Activated T-helper 17 cell treated with anti-CD3 and anti-CD28 coated beads, Interleukin-2, amount 50 U/mL, for 72 hours (primary cell): ENCODE measurements around the gene ENG. TPM values are rescaled to one million over a fixed set of nuclear protein-coding genes. Genes with fewer than 3 reads are reported as not detected.

Source experiments
- ATAC-seq: fragments of 150-1000 bp; cut with Tn5 transposase; replicated peaks from 2 replicates; pipeline ENCODE4 v1.10.0; 2021; ENCODE audit warnings: mild to moderate bottlenecking, moderate library complexity
- H3K27ac Mint-ChIP-seq: one replicate; pipeline ENCODE4 v1.8.0; 2022; ENCODE audit warnings: mixed read lengths
- H3K27me3 Mint-ChIP-seq: one replicate; pipeline ENCODE4 v1.8.0; 2022; ENCODE audit warnings: mixed read lengths
- H3K36me3 Mint-ChIP-seq: one replicate; pipeline ENCODE4 v1.8.0; 2022; ENCODE audit warnings: low read depth, mild to moderate bottlenecking, mixed read lengths
- H3K4me1 Mint-ChIP-seq: one replicate; pipeline ENCODE4 v1.8.0; 2022; ENCODE audit warnings: mixed read lengths
- H3K4me3 Mint-ChIP-seq: one replicate; pipeline ENCODE4 v1.8.0; 2022; ENCODE audit warnings: mild to moderate bottlenecking, mixed read lengths
- H3K9me3 Mint-ChIP-seq: one replicate; pipeline ENCODE4 v1.8.0; 2022; ENCODE audit warnings: mixed read lengths
- total RNA-seq, 2 donors: library from RNA; stranded (reverse); gene quantifications; one replicate each; pipeline ENCODE4 v1.2.3, GENCODE V29; 2022

Gene ENG
- total RNA-seq, 2 donors from 2014 or later = 10.0 to 18.7 TPM

DNA sequence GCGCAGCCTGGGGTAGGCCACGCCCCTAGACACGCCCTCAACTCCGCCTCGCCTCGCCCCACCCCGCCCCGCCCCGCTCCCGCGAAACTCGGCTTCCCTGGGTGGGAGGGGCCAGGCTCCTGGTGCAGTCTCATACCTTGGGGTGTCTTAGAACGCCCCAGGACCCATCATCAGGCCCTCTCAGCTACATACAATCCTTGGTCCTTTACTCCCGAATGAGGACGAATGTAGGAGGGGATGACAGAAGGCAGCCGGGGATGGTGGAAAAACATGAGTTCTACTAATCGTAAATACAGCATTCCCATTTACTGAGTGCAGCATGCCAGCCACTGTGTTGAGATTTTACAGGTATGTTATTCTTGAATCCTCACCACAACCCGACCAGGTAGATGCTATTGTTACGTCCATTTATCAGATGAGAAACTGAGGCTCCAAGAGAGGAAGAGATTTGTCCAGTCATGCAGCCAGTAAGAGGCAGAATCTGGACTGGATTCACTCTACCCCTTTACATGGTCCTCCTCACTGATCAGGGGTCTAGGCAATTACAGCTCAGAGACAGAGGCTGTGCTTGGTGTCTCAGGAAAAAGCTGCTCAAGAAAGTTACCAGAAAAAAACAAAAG, 82.8 kb downstream of the ENG start:
- H3K4me1 Mint-ChIP-seq = peaks cover 26% of the 10 kb centered on the region
- no peaks in the 10 kb centered on the region for H3K9me3 Mint-ChIP-seq
- H3K36me3 Mint-ChIP-seq = peaks cover 85% of the 10 kb centered on the region
- peak overlapping the region; percentile 90 for H3K4me3 Mint-ChIP-seq
- H3K27ac Mint-ChIP-seq = peak overlapping the region; percentile 87
- H3K27me3 Mint-ChIP-seq = no peaks in the 10 kb centered on the region
- ATAC-seq = no peak

DNA sequence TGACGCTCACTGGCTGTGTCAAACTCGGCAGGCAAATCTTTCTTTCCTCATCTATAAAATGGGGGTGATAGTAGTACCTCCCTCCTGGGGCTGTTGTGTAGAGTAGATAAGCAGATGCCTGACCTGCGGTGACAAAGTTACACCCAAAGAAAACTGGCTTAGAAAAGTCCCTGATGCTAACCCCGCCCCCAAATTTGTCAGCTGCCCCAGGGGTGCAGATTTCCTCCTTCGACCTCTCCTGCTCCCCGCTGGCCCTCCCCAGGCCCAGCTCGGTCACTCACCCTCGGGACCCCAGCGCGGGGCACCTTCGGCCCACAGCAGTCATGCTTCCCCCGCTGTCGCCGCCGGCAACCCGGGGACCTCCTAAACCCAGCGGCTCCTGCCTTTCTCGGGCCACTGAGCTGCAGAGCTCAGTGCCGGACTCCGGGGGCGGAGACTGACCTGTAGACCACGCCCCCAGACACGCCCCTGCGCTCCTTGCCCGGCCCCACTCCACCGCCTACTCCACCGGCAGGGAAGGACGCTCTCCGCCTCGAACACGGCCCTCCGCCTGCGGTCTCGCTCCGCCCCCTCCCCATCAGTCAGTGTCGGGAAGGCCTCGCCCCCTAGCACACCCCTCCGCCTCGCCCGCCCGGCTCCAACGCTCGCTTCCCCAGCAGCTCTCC, 83.4 kb downstream of the ENG start:
- Mint-ChIP-seq H3K27me3 (no peaks in the 10 kb centered on the region), H3K4me1 (peaks cover 31% of the 10 kb centered on the region), H3K9me3 (no peaks in the 10 kb centered on the region), H3K4me3 (peak overlapping the region; percentile 90), H3K36me3 (peaks cover 85% of the 10 kb centered on the region), H3K27ac (peak overlapping the region; percentile 87)
- peak; percentile 91 for ATAC-seq

DNA sequence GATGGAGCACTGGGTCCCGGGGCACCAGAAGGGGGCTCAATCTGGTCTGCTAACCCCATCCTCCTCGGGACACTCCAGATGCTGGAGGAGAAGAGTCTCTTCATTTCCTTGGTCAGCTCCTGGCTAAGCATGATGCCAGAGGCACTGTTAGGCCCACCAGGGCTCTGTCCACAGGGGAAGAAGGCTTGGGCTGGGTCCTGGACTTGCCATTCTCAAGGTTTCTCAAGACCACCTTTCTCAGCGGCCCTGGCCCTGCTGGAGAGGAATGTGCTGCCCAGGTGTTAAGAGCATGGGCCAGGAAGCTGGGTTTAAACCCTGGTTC, 83.9 kb downstream of the ENG start:
- Mint-ChIP-seq H3K9me3 (no peaks in the 10 kb centered on the region), H3K4me3 (peak overlapping the region; percentile 90), H3K4me1 (peaks cover 32% of the 10 kb centered on the region), H3K27me3 (no peaks in the 10 kb centered on the region), H3K27ac (peak overlapping the region; percentile 87), H3K36me3 (peaks cover 89% of the 10 kb centered on the region)
- ATAC-seq = no peak

DNA sequence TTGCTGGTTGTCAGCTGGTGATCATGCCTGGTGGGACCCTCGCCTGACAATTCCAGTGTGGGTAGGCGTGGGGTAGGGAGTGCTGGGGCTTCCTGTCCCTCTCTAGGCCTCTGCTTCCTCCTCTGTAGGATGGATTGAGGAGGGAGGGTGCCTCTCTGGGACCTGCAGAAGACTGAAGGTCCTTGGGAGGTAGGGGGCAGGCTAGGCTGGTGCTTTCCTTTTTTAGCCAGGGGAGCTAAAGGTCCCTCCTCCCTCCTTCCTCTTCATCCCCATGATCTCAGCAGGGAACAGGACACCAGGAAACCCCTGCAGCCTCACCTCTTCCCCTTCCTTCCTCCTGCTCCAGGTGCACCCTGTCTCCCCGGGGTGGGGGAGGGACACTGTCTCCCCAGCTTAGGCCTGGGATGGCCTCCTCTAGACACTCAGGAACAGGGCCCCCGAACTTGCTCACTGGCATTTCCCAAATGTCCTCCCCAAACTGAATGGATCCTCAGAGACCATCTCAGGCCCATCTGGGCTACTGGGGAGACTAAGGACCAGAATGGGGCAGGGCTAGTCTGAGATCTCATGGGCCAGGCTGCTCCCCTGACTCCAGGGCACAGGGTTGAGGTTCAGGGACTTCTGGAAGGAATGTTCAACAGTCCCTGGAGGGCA, 84.4 kb downstream of the ENG start:
- Mint-ChIP-seq H3K36me3 (peaks cover 93% of the 10 kb centered on the region), H3K9me3 (no peaks in the 10 kb centered on the region), H3K27me3 (no peaks in the 10 kb centered on the region), H3K4me3 (peak overlapping the region; percentile 90), H3K4me1 (peaks cover 37% of the 10 kb centered on the region), H3K27ac (peak overlapping the region; percentile 87)
- no peak for ATAC-seq

DNA sequence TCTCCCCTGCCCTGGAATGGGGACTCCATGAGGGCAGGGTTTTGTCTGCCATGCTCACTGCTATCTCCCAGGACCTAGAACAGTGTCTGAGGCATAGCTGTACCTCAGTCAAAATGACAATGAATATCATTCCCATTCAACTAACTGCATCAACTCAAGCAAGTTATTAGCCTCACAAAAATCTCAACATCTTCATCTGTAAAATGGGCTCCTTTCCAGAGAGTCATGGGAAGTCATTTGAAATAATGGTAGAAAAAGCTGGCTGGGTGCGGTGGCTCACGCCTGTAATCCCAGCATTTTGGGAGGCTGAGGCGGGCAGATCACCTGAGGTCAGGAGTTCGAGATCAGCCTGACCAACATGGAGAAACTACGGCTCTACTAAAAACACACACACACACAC, 85.4 kb downstream of the ENG start:
- Mint-ChIP-seq H3K4me1 (peaks cover 44% of the 10 kb centered on the region), H3K27me3 (no peaks in the 10 kb centered on the region), H3K27ac (peak overlapping the region; percentile 92), H3K36me3 (peaks cover 91% of the 10 kb centered on the region), H3K4me3 (peak overlapping the region; percentile 90), H3K9me3 (no peaks in the 10 kb centered on the region)
- no peak for ATAC-seq

DNA sequence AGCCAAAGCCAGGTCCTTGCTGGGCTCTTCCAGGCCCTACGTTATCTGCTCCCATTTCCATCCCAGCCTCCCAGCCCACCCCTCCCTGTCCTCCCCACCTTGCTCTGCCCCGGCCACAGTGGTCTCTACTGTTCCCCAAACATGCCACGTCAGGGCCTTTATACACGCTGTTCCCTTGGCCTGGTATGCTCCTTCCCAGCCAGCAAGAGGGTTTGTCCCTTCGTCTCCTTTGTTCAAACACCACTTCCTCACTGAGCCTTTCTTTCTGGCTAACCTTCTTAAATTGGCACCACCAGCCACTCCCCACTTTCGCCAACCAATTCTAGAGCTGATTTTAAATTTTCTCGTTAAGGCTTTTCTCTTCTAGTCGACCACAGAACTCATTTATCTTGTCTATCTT, 85.8 kb downstream of the ENG start:
- no peaks in the 10 kb centered on the region for H3K9me3 Mint-ChIP-seq
- peak overlapping the region; percentile 90 for H3K4me3 Mint-ChIP-seq
- ATAC-seq = no peak
- peaks cover 47% of the 10 kb centered on the region for H3K4me1 Mint-ChIP-seq
- H3K27ac Mint-ChIP-seq = peak overlapping the region; percentile 92
- no peaks in the 10 kb centered on the region for H3K27me3 Mint-ChIP-seq
- peaks cover 91% of the 10 kb centered on the region for H3K36me3 Mint-ChIP-seq

DNA sequence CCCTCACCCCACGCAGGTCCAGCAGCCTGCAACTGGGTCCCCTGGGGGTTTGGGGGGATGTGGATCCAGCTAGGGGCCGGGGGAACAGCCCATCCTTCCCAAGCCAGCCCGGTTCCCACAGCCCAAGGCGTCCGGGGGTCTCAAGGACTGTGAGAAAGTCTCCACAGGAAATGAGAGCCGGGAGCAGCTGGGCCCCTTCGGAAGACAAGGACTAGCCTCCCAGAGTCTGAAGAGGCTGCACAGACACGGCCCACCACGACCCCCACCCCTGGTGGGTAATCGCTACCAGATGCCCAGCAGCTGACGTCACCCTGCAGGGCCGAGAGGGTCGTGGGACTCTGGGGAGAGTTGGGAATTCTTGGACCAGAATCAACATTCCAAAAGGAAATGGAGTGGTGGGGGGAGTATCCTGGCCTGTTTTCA, 86.5 kb downstream of the ENG start:
- no peak for ATAC-seq
- H3K9me3 Mint-ChIP-seq = no peaks in the 10 kb centered on the region
- peak overlapping the region; percentile 92 for H3K27ac Mint-ChIP-seq
- H3K4me3 Mint-ChIP-seq = peak overlapping the region; percentile 90
- H3K36me3 Mint-ChIP-seq = peaks cover 91% of the 10 kb centered on the region
- H3K4me1 Mint-ChIP-seq = peaks cover 51% of the 10 kb centered on the region
- H3K27me3 Mint-ChIP-seq = no peaks in the 10 kb centered on the region

DNA sequence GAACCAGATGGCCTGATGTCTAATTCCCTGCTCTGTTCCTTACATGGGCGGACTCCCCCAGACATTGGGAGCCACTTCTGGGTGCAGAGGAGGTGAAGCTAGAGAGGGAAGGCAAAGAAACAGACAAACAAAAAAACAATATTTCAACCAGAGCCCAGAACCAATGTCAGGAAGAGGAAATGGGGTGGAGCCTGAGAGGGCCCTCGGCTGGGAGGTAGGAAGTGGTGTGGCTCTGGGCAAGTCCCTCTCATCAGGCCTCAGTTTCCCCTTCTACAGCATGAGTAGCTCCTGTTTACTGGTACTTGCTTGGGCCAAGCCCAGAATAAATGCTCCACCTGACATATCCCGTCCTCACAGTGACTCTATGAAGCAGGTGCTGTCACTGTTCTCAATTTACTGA, 87.0 kb downstream of the ENG start:
- Mint-ChIP-seq H3K4me1 (peaks cover 56% of the 10 kb centered on the region), H3K27ac (peak overlapping the region; percentile 92), H3K27me3 (no peaks in the 10 kb centered on the region), H3K36me3 (peaks cover 91% of the 10 kb centered on the region), H3K9me3 (no peaks in the 10 kb centered on the region), H3K4me3 (peak overlapping the region; percentile 90)
- ATAC-seq = no peak

DNA sequence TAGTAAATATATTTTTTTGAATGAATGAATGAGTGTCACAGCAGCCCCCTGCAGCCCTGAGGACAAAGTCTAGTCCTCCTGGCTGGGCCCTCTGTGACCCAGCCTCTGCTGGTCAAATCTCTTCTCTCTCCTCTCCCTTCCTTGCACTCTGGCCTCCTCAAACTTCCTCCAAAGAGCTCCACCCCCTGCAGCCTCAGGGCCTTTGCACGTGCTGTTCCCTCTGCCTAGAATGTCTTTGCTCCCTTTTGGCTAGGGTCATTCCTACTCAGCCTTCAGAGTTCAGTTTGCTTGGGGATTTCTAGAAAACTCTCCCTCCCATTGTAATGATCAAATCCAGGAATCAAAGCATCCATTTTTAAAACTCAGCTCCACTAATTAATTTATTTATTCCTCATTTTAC, 89.0 kb downstream of the ENG start:
- ATAC-seq = no peak
- H3K27me3 Mint-ChIP-seq = no peaks in the 10 kb centered on the region
- no peak overlapping the region for H3K4me3 Mint-ChIP-seq
- peaks cover 87% of the 10 kb centered on the region for H3K36me3 Mint-ChIP-seq
- peaks cover 54% of the 10 kb centered on the region for H3K4me1 Mint-ChIP-seq
- H3K27ac Mint-ChIP-seq = peak overlapping the region; percentile 92
- H3K9me3 Mint-ChIP-seq = no peaks in the 10 kb centered on the region

Other genes with a start within 250 kb of the ENG start
- 10 to 100 TPM; 14.7 to 17.1 TPM for gene STXBP1, start 242.4 kb downstream of the ENG start, total RNA-seq
- under 1 TPM in 1 of 2 donors, not detected in 1; 0.13 TPM for gene CFAP157, start 147.7 kb downstream of the ENG start, total RNA-seq
- gene PTRH1, start 139.0 kb downstream of the ENG start, total RNA-seq = 10 to 100 TPM in 1 of 2 donors, 1 to 10 TPM in 1; 6.5 to 13.5 TPM
- 1 to 10 TPM; 1.8 to 2.0 TPM for gene TTC16, start 138.6 kb downstream of the ENG start, total RNA-seq
- 10 to 100 TPM in 1 of 2 donors, 1 to 10 TPM in 1; 8.5 to 15.7 TPM for gene TOR2A, start 119.4 kb downstream of the ENG start, total RNA-seq
- gene SH2D3C, start 76.0 kb downstream of the ENG start, total RNA-seq = 10 to 100 TPM; 27.6 to 46.8 TPM
- gene CDK9, start 68.6 kb downstream of the ENG start, total RNA-seq = 10 to 100 TPM; 82.8 to 94.2 TPM
- gene FPGS, start 51.8 kb downstream of the ENG start, total RNA-seq = 10 to 100 TPM; 56.7 to 95.6 TPM
- 10 to 100 TPM; 23.2 to 79.0 TPM for gene AK1, start 23.0 kb upstream of the ENG start, total RNA-seq
- gene ST6GALNAC6, start 44.9 kb upstream of the ENG start, total RNA-seq = 100 to 1,000 TPM in 1 of 2 donors, 10 to 100 TPM in 1; 61.7 to 124 TPM
- gene ST6GALNAC4, start 62.4 kb upstream of the ENG start, total RNA-seq = 10 to 100 TPM; 19.6 to 19.8 TPM
- gene PIP5KL1, start 76.1 kb upstream of the ENG start, total RNA-seq = 1 to 10 TPM; 2.6 to 3.7 TPM
- gene DPM2, start 83.2 kb upstream of the ENG start, total RNA-seq = 10 to 100 TPM; 29.4 to 54.5 TPM
- gene EEIG1, start 126.3 kb upstream of the ENG start, total RNA-seq = 10 to 100 TPM; 29.6 to 37.8 TPM
- gene NAIF1, start 212.7 kb upstream of the ENG start, total RNA-seq = 10 to 100 TPM in 1 of 2 donors, 1 to 10 TPM in 1; 9.0 to 15.0 TPM
- gene SLC25A25, start 213.6 kb upstream of the ENG start, total RNA-seq = 10 to 100 TPM; 10.8 to 12.7 TPM